HG03039 (cell line): ENCODE results near the gene TAS2R16.
"Not testable (repeated sequence)": the region's sequence is repeated elsewhere in the genome, so short reads cannot be mapped to it uniquely, and the experiment has no call there.

ENCODE experiments used
- ATAC-seq: cut with Tn5 transposase; IDR thresholded peaks from one replicate; pipeline ENCODE4 v1.9.1; 2021; ENCODE audit warnings: mild to moderate bottlenecking, moderate library complexity; ENCODE audit not compliant: unreplicated experiment

The TAS2R16 gene

GRCh38 chr7:122974229-122974628 lies 21.3 kb downstream of the TAS2R16 start:
- ATAC-seq: no peak

GRCh38 chr7:122972056-122972455 lies 23.4 kb downstream of the TAS2R16 start:
- ATAC-seq: no peak

DNA sequence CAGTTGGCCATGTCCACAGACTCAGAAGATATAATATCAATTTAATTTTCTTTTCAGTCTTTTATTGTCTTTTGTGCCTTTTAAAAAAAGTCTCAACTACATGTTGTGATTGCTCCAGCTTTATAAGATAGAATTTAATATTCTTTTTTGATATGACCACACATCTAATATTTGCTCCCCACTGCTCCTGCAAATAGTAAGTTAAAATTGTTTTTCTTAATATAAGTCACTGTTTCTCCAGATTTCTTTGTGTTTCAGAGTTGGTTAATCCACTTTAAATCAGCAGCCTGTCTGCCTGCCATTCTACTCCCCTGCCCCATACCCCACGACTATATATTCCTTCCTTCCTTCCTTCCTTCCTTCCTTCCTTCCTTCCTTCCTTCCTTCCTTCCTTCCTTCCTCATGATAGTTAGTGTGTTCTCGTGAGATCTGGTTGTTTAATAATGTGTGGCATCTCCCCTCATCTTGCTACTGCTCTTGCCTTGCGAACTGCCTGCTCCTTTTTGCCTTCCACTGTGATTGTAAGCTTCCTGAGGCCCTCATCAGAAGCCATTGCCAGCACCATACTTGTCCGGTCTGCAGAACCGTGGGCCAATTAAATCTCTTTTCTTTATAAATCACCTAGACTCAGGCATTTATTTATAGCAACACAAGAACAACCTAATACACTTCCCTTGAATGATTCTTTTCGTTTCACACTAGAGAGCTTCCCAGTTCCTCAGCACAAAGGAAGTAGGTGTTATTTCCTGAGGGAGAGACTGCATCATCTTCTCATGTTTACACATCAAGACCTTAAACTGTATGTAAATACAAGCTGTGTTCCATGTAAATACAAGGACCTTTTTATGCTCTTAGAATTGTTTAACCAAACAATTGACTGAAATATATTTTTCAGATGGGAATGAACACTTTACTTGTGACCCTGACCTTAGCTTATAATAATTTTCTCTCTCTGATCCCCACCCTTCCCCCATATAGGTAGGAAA lies 24.5 kb downstream of the TAS2R16 start:
- ATAC-seq: no peak

GRCh38 chr7:122968389-122968788 lies 27.1 kb downstream of the TAS2R16 start:
- no peak for ATAC-seq

DNA sequence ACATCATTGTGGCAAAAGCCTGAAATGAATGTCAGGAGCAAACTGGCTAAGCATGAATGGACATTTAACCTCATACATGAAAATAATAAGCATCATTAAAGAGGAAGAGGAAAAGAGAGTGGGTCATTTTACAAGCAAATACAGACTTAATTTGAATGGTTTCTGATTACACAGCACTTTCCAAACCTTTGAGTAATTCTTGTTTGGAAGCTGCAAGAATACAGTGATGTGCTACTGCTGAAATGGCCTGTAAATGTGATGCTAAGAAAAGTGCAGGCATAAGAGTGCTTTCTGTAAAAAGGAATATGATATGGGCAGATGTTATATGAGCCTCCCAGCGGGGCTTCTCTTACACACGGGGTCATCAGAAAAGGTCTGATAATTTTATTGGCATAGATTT lies 30.2 kb downstream of the TAS2R16 start:
- no peak for ATAC-seq

DNA sequence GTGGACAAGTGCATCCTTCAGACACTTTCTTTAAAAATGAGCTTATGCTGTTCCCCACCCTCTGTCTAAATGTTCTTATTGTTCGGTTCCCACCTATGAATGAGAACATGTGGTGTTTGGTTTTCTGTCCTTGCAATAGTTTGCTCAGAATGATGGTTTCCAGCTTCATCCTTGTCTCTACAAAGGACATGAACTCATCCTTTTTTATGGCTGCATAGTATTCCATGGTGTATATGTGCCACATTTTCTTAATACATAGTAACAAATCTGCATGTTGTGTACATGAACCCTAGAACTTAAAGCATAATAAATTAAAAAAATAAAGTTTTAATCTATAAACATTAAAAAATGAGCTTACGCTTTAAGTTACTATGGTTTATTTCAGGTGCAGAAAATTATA lies 41.8 kb downstream of the TAS2R16 start:
- ATAC-seq: not testable (repeated sequence)

DNA sequence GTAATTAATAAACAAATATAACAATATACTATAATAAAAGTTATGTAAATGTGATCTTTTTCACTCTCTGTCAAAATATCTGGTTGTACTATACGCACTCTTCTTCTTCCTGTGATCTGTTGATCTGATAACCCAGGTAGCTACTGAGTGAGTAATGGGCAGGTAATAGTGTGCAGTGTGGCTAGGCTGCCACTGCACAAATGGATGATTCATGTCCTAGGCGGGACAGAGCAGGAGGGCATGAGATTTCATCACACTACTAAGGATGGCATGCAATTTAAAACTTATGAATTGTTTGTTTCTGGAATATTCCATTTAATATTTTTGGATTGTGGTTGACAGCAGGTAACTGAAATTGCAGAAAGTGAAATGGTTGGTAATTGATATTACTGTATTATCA lies 44.5 kb downstream of the TAS2R16 start:
- no peak for ATAC-seq

DNA sequence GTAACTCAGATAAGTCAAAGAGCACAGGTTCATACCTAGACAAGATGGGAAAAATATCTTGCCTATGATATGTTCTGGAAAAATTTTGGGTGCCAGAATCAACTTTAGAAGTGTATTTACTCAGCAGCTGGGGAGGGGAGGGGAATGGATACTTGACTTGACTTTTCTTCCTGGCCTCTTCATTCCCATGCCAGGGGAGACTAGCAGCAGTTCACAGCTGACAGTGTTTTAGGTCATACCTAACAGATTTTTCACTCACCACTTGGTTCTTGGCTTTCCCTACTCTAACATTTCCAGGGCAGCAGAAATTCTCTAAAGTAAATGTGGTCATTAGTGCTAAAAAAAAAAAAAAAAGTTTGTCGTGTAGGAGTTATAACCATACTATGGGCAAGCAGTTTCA lies 46.3 kb downstream of the TAS2R16 start:
- ATAC-seq: no peak
